ENCODE results near the gene PCF11.
A peak's percentile ranks its signal among the peaks of the same experiment; 100 is the strongest.
"Not testable (repeated sequence)": the region's sequence is repeated elsewhere in the genome, so short reads cannot be mapped to it uniquely, and the experiment has no call there.

PCF11 gene

DNA sequence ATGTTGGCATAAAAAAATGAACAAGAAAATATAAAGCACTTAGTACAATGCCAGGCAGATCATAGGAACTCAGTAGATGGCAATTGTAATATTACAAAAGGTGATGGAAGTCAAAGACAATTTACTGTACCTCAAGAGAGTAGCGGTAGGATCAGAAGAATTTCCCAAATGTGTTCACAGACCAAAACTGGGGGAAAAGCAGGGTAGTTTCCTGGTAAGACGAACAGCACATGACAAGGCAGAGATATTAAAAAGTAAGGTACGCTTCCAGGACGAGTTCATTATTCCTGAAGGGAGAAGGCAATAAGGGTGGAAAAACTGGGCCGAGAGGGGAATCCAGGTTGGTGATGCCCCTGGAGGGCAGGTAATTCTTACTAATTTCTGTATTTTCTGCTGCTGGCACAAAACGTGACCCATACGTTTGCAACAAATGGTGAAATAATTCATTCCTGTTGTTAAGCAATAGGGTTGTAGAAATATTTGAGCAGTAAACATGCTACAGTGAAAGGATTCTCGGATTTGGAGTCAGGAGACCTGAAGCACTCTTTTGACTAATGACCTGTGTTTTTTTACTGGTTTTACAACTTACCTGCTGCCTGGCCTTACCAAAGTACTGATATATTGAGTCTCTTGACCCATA, 35.8 kb downstream of the PCF11 start:
- no peak for DNase-seq

GRCh38 chr11:83193315-83194280, 36.7 kb downstream of the PCF11 start, which contains the start of gene ANKRD42:
ANKRD42 (plus strand) TSS chr11:83193712; CDS start chr11:83194671, 959 bp downstream.
- DNase-seq: peak; percentile 57 to 68 (median 66)

DNA sequence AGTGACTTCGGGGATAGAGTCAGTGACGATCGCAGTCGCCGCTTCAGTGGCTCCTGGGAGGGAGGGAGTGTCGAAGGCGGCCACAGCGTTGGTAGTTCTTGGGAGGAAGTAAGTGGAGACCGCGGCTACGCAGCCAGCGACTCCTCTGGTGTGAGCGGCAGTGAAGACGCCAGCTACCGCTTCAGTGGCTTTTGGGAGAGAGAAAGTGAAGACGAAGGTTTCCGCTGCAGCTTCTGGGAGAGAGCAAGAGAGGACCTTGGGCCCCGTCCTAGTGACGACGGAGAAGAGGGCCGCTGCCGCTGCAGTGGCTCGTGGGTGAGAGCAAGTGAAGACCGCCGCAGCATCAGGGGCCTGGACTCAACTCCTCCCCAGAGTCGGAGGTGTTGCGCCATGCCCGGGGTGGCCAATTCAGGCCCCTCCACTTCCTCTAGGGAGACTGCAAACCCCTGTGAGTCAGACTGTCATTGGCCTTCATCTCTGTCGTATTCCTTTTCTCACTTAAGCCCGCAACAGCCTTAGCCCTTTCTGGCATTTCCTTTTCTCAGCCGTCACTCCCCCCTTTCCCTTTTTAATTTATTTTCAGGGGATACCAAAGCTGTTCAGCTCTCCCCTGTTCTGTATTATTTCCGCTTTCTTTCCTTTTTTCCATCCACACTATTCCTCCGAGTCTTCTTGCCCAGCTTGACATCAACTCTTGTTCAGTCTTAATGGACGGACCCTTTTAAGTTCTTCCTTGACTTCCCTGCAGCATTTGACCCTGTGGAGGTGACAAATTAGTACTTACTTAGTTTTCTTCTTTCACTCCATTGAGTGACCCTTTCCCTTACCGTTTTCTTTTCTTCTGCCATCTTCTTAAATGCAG, 37.6 kb downstream of the PCF11 start:
- peak in 3 of 4 experiments; percentile 25 to 29 (median 25) for DNase-seq

GRCh38 chr11:83195143-83195466, 38.2 kb downstream of the PCF11 start:
- DNase-seq: no peak

- no peak for DNase-seq
Observed at GRCh38 chr11:83195649-83196048, 38.7 kb downstream of the PCF11 start.

GRCh38 chr11:83200035-83200434, 43.1 kb downstream of the PCF11 start:
- no peak for DNase-seq

DNA sequence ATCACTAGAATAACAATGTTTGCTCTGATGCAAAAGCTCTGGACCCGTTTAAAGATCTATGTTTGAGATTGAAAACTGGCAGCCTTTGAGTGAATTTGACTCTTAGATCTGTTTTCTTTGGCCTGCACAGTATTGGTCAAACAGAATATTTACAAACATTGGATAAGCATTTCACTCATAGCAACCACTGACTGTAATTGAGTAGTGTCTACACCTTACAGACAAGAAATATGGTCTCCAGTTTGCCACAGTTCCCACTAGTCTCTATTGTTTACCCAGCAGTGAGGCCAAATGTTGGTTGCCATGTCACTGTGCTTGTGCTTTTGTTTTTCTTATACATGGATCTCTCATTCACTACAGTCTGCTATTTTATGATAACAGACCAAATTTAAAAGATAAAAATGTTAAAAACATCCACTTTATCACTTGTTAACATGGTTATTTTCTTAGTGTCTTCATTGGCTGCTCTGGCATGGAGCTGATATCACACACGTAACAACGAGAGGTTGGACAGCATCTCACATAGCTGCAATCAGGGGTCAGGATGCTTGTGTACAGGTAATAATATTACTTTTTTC, 48.8 kb downstream of the PCF11 start:
- DNase-seq: no peak

GRCh38 chr11:83206221-83206620, 49.3 kb downstream of the PCF11 start:
- no peak for DNase-seq

GRCh38 chr11:83206771-83207382, 49.9 kb downstream of the PCF11 start:
- not testable (repeated sequence) for DNase-seq

DNA sequence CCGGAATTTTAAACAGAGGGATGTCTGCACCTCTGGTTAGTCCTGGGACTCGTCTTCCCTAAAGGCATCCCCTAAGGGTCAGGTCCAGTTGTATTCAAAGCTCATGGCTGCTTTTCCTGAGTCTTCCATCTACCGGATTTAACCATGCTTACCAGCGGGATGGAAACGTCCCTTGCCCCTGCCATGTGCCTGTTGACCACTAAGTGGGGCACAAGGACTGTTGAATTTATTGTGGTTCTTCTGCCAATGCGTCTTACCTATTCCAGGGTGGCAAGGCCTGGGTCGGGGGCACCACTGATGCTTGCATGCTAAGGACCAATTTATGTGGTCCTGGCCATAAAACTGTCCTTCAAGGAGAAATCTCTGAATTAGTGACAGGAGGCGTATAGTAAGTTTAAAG, 62.2 kb downstream of the PCF11 start:
- DNase-seq: no peak

GRCh38 chr11:83220260-83220659, 63.3 kb downstream of the PCF11 start:
- DNase-seq: no peak

GRCh38 chr11:83221694-83222093, 64.8 kb downstream of the PCF11 start:
- DNase-seq: no peak

DNA sequence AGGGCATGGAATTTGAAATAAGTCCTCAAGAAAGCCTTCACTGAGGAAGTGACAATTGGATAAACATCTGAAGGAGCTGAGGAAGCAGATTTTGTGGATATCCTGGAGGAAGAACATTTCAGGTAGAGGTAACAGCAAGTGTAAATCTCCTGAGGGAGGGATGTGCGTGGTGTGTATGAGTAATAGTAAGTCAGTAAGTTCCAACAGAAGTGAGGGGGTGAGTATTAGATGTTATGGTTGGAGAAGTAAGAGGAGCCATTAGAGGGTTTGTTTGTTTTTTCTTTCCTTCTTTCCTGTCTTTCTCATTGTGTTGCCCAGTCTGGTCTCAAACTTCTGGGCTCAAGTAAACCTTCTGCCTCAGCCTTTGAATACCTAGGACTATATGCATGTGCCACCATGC, 65.6 kb downstream of the PCF11 start:
- no peak for DNase-seq

- no peak for DNase-seq
Observed at GRCh38 chr11:83223457-83223856, 66.5 kb downstream of the PCF11 start.

DNA sequence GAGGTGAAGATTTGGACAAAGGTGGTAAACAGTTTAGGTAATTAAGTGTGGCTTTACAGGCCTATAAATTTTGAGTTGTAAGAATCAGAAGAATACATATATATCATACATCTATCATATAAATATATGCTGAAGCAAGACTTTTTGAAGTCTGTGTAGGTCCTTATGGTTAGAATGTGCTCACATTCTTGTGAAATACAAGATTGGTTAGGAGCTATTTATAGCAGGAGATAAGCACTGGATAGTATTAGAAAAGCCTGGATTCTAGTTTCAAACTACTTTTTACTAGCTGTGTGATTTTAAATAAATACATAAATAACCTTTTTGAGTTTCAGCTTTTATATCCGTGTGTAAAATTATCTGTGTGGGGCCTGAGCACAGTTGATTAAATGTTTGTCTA, 78.9 kb downstream of the PCF11 start:
- no peak for DNase-seq

Measured in activated CD4-positive, CD25-positive, alpha-beta regulatory T cell (primary cell).